GM19023 (cell line): ENCODE measurements around the gene ACBD4.
A peak's percentile ranks its signal among the peaks of the same experiment; 100 is the strongest.

Experiments used
- ATAC-seq: cut with Tn5 transposase; IDR thresholded peaks from one replicate; pipeline ENCODE4 v1.9.1; 2021; ENCODE audit warnings: mild to moderate bottlenecking, moderate library complexity; ENCODE audit not compliant: unreplicated experiment

ACBD4 gene

GRCh38 chr17:45135192-45135977 lies at the start of gene ACBD4:
Gene ACBD4, plus strand, starts transcription at chr17:45135687. Its CDS starts 458 bp downstream, at chr17:45136145.
- peak; percentile 77 for ATAC-seq

- ATAC-seq = no peak
Observed at GRCh38 chr17:45086391-45086790, 49.1 kb upstream of the ACBD4 start.

GRCh38 chr17:45086865-45087503 lies 48.5 kb upstream of the ACBD4 start:
- ATAC-seq = no peak

- no peak for ATAC-seq
Observed at GRCh38 chr17:45087504-45087975, 47.9 kb upstream of the ACBD4 start.

GRCh38 chr17:45087978-45088377 lies 47.5 kb upstream of the ACBD4 start:
- ATAC-seq = no peak

- ATAC-seq = no peak
Observed at GRCh38 chr17:45088741-45089140, 46.7 kb upstream of the ACBD4 start.

- ATAC-seq = no peak
Observed at GRCh38 chr17:45090711-45091110, 44.8 kb upstream of the ACBD4 start.

GRCh38 chr17:45091778-45092425 lies 43.6 kb upstream of the ACBD4 start:
- ATAC-seq = no peak

- ATAC-seq = no peak
Observed at GRCh38 chr17:45092911-45093430, 42.5 kb upstream of the ACBD4 start.

GRCh38 chr17:45093444-45094110 lies 41.9 kb upstream of the ACBD4 start:
- ATAC-seq = no peak

- no peak for ATAC-seq
Observed at GRCh38 chr17:45096141-45096540, 39.3 kb upstream of the ACBD4 start.

- no peak for ATAC-seq
Observed at GRCh38 chr17:45096926-45097325, 38.6 kb upstream of the ACBD4 start.

GRCh38 chr17:45098081-45098868 lies 37.2 kb upstream of the ACBD4 start:
- no peak for ATAC-seq

GRCh38 chr17:45098869-45099616 lies 36.4 kb upstream of the ACBD4 start:
- no peak for ATAC-seq

- no peak for ATAC-seq
Observed at GRCh38 chr17:45101546-45101882, 34.0 kb upstream of the ACBD4 start.

GRCh38 chr17:45101883-45102811 lies 33.3 kb upstream of the ACBD4 start:
- no peak for ATAC-seq

- ATAC-seq = no peak
Observed at GRCh38 chr17:45102856-45103255, 32.6 kb upstream of the ACBD4 start.

- no peak for ATAC-seq
Observed at GRCh38 chr17:45103269-45103795, 32.2 kb upstream of the ACBD4 start.
